RWPE2 (cell line): ENCODE data around the gene CTXND1.

ENCODE experiments used
- ATAC-seq: fragments of 200-7000 bp; cut with Tn5 transposase; 3 replicates; pipeline ENCODE4 v1.9.1; 2021; ENCODE audit warnings: low read depth
- DNase-seq: peaks from one replicate; pipeline ENCODE4 v3.0.0-alpha.2; 2020; ENCODE audit warnings: low spot score
- H3K27ac ChIP-seq: fragments of 450-650 bp; 2 replicates; pipeline ENCODE4 v1.5.1; 2017; ENCODE audit warnings: mild to moderate bottlenecking; ENCODE audit not compliant: poor library complexity, severe bottlenecking
- H3K27me3 ChIP-seq: fragments of 250-450 bp; sonication (Bioruptor Pico); 2 replicates; pipeline ENCODE4 v1.5.1; 2021; ENCODE audit warnings: mild to moderate bottlenecking, moderate library complexity; ENCODE audit not compliant: insufficient read depth, poor library complexity, severe bottlenecking
- H3K36me3 ChIP-seq: fragments of 250-450 bp; sonication (Bioruptor Pico); 2 replicates; pipeline ENCODE4 v1.5.1; 2020; ENCODE audit warnings: low read depth, mild to moderate bottlenecking, moderate library complexity
- H3K4me1 ChIP-seq: fragments of 250-450 bp; sonication (Bioruptor Pico); 2 replicates; pipeline ENCODE4 v1.5.1; 2021; ENCODE audit warnings: mild to moderate bottlenecking, moderate library complexity; ENCODE audit not compliant: insufficient read depth, poor library complexity, severe bottlenecking
- H3K4me3 ChIP-seq: fragments of 250-450 bp; sonication (Bioruptor Pico); 2 replicates; pipeline ENCODE4 v1.5.1; 2021; ENCODE audit warnings: mild to moderate bottlenecking, moderate library complexity; ENCODE audit not compliant: severe bottlenecking
- H3K9me3 ChIP-seq: fragments of 250-450 bp; sonication (Bioruptor Pico); 2 replicates; pipeline ENCODE4 v1.5.1; 2021; ENCODE audit warnings: mild to moderate bottlenecking, moderate library complexity; ENCODE audit not compliant: severe bottlenecking
- TF ChIP-seq, protein P1 (sequence below): fragments of 450-650 bp; IDR thresholded peaks from one replicate; pipeline ENCODE4 v1.5.1; 2017; ENCODE audit warnings: mild to moderate bottlenecking, moderate library complexity; ENCODE audit not compliant: poor library complexity, severe bottlenecking

Gene CTXND1

GRCh38 chr15:80242132-80242769, 9.8 kb downstream of the CTXND1 start:
- DNase-seq (no peak), ATAC-seq (no peak; the same call in 2 of the 3 replicates)
- no peak overlapping the region for H3K27ac ChIP-seq

GRCh38 chr15:80241508-80241907, 10.5 kb downstream of the CTXND1 start:
- no peak for DNase-seq
- Histone ChIP-seq H3K4me3 (no peak overlapping the region), H3K27me3 (peaks cover 9% of the 10 kb centered on the region), H3K36me3 (no peaks in the 10 kb centered on the region), H3K27ac (no peak overlapping the region), H3K9me3 (no peaks in the 10 kb centered on the region), H3K4me1 (no peaks in the 10 kb centered on the region)
- TF ChIP-seq, protein P1, sequence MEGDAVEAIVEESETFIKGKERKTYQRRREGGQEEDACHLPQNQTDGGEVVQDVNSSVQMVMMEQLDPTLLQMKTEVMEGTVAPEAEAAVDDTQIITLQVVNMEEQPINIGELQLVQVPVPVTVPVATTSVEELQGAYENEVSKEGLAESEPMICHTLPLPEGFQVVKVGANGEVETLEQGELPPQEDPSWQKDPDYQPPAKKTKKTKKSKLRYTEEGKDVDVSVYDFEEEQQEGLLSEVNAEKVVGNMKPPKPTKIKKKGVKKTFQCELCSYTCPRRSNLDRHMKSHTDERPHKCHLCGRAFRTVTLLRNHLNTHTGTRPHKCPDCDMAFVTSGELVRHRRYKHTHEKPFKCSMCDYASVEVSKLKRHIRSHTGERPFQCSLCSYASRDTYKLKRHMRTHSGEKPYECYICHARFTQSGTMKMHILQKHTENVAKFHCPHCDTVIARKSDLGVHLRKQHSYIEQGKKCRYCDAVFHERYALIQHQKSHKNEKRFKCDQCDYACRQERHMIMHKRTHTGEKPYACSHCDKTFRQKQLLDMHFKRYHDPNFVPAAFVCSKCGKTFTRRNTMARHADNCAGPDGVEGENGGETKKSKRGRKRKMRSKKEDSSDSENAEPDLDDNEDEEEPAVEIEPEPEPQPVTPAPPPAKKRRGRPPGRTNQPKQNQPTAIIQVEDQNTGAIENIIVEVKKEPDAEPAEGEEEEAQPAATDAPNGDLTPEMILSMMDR: no peak
- ATAC-seq: no peak

More at GRCh38 chr15:80242132-80242769, 9.8 kb downstream of the CTXND1 start:
- Histone ChIP-seq H3K36me3 (no peaks in the 10 kb centered on the region), H3K27me3 (peaks cover 15% of the 10 kb centered on the region), H3K4me3 (no peak overlapping the region), H3K9me3 (no peaks in the 10 kb centered on the region), H3K4me1 (no peaks in the 10 kb centered on the region)
- TF ChIP-seq, protein P1: peak; percentile 62

GRCh38 chr15:80240276-80240675, 11.7 kb downstream of the CTXND1 start:
- no peaks in the 10 kb centered on the region for H3K36me3 ChIP-seq
- no peaks in the 10 kb centered on the region for H3K4me1 ChIP-seq
- no peak overlapping the region for H3K27ac ChIP-seq
- ATAC-seq (no peak), DNase-seq (no peak)
- TF ChIP-seq, protein P1: no peak
- no peaks in the 10 kb centered on the region for H3K27me3 ChIP-seq
- H3K9me3 ChIP-seq: no peaks in the 10 kb centered on the region
- no peak overlapping the region for H3K4me3 ChIP-seq

GRCh38 chr15:80234883-80235282, 17.1 kb downstream of the CTXND1 start:
- no peaks in the 10 kb centered on the region for H3K9me3 ChIP-seq
- peak; percentile 40; the same call in 1 of the 3 replicates for ATAC-seq
- no peak overlapping the region for H3K27ac ChIP-seq
- no peaks in the 10 kb centered on the region for H3K4me1 ChIP-seq
- H3K4me3 ChIP-seq: no peak overlapping the region
- DNase-seq: no peak
- TF ChIP-seq, protein P1: peak; percentile 68
- H3K27me3 ChIP-seq: peaks cover 18% of the 10 kb centered on the region
- H3K36me3 ChIP-seq: no peaks in the 10 kb centered on the region

GRCh38 chr15:80233581-80233980, 18.4 kb downstream of the CTXND1 start:
- Histone ChIP-seq H3K9me3 (no peaks in the 10 kb centered on the region), H3K4me1 (no peaks in the 10 kb centered on the region), H3K4me3 (no peak overlapping the region), H3K36me3 (no peaks in the 10 kb centered on the region), H3K27me3 (peaks cover 23% of the 10 kb centered on the region), H3K27ac (no peak overlapping the region)
- ATAC-seq (no peak), DNase-seq (no peak)
- TF ChIP-seq, protein P1: no peak
